GM19351 (cell line): ENCODE data around the gene KIF18B.
A peak's percentile ranks its signal among the peaks of the same experiment; 100 is the strongest.
"Not testable (repeated sequence)": the region's sequence is repeated elsewhere in the genome, so short reads cannot be mapped to it uniquely, and the experiment has no call there.

Experiments
- ATAC-seq: cut with Tn5 transposase; IDR thresholded peaks from one replicate; pipeline ENCODE4 v1.9.1; 2021; ENCODE audit warnings: mild to moderate bottlenecking, moderate library complexity; ENCODE audit not compliant: unreplicated experiment

The KIF18B gene

DNA sequence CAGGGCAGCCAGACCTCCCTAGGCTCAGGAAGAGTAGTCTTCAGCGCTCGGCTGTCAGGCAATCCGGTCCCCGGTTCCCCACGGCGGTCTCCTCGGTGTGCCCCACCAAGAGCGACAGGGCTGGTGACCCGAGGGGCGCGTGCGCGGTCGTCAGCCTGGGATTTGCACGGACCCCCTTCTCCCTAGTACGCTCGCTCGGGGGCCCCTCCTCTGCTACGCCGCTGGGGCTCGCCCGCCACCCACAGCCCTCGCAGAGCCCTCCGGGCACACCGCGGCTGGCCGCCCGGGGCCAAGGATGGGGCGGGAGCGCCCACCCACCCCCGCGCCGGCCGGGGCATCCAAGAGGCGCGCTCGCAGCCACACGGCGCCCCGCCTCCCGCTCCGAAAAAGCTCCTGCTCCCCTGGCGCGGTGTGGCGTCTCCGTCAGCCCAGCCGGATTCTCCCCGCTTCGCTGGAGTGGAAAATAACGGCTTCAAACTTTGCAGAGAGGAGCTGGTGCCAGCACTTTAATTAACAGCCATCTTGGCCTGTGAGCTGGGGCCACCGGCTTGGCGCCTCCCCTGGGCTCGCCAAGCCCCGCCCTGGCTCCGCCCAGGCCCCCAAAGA, 22.7 kb upstream of the KIF18B start:
- no peak for ATAC-seq

DNA sequence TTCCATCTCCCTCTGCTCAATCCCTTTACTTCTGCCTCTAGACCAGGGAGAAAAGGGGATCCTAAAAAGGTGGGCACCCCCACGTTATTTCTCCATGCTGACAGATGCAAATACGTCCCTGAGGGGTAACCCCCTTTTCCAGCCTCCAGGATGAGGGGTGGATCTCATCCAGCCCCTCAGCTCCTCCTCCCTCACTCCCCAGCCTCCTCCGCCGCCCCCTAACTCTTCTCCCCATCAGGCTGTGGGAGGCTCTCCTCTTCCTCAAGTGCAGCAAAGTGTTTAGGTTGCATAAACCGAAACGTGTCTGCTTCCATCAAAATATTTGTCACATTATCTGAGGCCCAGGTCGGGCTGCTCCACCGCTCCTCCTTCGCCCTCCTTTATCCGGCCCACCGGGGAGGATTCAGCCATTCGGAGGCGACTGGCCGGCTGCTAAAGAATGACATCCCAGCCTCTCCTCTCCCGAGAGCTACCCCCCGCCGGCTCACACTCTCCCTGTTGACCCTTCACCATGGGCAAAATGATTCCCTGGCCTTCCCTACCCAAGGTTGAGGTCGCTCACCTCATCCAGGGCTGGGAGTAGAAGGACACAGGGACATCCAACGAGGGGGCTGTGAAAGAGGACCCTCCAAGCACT, 21.7 kb upstream of the KIF18B start:
- ATAC-seq, result no peak

DNA sequence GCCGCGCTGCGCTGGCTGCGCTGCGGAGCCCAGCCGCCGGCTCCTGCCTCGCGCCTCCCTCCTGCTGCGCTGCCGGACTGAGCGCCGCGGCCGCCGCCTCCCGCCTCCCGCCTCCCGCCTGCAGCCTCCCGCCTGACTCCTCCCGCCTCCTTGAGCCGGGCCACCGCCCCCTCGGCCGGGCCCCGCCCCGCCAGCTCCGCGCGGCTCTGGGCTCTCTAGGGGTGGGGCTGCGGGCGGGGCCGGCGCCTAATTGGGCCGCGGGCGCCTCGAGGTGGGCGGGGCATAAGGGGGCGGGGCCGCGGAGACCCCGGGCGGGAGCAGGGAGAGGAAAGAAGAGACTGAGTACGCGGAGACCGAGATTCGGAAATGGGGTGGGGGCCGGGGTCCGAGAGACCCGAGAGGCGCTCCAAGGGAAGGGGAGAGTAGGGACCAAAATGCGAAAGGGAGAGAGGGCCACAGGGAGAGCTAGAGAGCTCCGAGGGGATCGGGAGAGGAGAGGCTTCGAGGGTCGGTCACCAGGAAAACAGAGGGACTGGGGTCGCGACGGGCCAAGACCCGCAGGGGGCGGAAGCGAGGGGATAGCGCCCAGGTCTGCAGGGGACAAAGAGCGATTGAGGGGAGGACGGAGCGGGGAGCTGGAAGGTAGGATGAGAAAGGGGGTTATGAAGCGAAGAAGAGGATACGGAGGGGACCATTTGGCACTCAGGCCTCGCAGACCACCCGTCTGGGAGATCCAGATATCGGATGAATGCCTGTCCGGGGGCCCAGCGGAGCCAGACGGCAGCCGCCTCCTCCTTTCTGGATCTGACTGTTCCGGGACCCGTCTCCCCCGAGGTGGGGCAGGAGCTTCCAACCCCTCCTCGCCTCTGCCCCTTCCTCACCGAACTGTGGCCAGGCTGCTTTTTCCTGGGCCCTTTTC, 20.9 kb upstream of the KIF18B start, which contains the start of gene C1QL1:
Gene C1QL1, minus strand, starts transcription at position 79 of the 919 bp plus-strand sequence. CDS start 255 bp downstream, outside the sequence.
- peak; percentile 86 for ATAC-seq

DNA sequence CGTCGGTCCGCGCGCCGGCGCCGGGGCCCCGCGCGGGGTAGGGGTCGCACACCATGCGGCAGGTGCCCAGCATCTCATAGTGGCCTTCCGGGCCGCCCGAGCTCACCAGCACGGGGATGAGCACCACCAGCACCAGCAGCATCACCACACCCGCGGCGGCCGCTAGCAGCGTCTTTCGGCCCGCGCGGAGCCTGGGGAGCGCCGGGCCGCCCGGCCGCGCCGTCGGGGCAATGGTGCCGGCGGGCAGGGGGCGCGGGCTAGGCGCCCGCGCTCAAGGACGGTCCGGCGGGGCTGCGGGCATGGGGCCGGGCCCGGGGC, 20.3 kb upstream of the KIF18B start:
- no peak for ATAC-seq

DNA sequence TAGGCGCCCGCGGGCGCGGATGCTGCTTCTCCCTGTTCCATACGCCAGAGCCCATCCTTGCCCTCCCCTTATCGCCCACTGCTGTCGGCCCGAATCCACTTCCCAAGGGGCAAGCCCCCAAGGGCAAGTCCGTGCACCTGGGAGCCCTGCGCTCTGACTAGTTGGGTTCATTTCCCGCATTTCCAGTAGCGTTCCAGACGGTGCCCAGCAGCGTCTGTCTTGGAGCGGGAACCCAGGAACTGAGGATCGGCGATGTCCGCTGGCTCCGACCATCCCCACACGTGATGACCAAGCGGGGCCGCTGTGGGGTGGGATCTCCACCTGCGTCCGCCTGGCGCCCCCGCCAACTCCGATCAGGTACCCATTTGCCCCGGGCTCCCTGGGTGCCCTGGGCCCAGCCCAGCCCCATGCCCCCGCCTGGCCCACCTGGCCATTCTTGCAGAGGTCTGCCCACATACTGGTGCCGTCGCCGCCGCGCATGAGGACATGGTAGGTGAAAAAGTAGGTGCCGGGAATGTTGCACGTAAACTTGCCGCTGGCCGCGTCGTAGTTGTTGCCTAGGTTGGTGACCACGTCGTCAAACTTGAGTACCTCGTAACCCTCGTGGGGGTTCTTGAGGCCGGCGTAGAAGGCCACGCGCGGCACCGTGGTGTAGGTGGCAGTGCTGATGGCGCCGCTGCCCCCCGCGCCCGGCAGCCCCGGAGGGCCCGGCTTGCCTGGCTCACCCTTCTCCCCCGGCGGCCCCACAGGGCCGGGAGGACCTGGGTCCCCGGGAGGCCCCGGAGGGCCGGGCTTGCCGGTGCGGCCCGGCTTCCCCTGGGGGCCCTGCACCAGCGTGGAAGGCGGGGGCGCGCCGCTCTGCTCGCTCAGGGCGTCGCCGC, 19.7 kb upstream of the KIF18B start:
- ATAC-seq, result no peak

DNA sequence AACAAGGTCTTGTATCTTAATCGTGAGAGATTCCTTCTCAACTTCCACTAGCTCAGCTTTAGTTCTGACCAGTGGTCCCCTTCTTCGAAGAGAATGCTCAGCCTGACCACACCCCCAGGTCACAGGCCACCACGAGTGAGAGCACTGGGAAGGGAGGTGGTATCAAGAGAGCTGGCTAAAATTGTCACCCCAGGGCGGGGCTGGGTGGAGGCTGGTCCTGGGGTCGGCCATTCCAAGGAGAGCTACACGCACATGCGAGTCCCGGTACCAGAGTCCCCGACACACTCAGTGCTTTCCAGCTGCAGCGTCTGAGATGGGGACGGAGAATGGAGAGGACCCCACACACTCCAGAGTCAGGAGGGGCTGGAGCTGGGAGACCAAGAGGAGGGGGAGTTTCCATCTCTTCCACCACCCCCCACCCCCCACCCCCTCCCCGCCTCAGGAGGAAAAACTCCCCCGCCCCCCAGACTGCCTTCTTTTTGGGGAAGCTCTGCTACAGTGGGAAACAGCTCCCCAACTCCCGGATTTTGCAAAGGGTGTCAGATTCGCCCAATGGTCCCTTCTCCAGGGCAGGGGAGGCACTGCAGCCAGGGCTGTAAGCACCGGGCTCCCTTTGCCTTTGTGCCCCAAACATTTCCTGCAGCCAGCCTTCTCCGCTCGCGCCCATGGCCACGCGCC, 18.9 kb upstream of the KIF18B start:
- no peak for ATAC-seq

DNA sequence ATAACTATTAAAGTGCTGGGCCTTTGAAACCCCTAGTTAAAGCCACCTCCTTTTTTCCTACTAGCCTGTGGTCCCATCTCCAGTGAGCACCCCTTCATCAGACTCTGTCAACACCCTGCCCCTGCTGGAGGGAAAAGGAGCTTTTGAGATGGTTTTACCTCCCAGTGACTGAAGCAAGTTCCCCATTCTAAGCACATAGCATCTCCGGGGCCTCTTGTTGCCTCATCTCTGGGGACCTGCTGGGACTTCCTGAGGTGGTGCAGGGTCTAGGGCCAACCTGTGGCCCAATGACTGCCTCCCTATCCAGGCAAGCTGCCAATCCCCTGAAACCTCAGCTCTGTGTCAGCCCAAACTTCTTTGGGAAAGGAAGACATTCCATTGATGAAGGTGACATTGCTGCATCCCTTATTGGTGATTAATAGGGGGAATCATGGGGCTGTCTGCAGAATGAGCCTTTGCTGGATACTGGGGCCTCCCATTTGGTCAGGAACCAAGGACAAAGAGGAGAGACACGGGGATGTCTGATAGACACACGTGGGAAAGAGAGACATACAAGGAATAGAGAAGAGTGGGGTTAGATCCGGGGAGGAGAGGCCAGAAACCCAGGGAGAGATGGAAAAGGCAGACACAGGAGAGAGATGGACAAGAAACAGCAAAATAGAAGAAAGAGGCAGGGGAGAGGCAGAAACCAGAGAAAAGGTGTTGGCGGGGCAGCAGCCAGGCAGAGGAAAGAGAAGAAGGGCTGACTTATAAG, 18.1 kb upstream of the KIF18B start:
- ATAC-seq, result no peak

DNA sequence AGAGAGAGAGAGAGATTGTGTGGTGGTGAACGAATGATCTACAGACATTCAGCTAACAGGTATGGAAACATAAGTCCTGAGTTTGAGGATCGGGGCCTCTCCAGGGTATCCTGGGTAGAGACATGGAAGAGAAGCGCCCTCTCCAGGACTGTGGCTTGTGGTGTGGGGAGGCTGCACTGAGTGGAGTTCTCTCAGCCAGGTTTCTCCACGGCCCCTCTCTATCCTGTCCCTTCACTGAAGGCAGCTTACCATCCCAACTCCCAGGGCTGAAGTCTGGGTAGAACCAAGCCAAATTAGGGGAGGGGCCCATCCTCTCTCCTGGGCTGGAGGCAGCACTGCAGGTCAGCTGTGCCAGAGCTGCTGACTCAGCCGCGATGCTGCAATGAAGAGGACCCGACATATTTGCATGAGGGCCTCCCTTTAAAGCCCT, 14.4 kb upstream of the KIF18B start:
- ATAC-seq, result no peak

DNA sequence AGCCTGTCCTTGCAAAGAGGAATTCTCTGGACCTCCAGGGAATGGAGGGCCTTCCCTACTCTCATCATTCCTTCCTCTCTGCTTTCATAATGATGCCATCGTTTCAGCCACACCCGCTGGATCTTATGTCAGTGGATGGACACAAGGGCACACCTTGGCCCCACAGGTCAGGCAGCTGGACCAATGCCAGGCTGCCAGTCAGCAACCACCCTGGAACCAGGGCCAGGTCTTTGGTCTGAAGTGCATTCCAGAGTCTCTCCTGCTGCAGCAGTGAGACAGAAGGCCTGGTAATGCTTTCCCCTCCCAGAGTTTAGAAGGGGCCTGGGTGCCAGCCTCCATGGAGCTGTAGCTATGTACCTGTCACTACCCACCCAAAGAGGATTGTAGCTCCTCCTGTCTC, 13.1 kb upstream of the KIF18B start:
- no peak for ATAC-seq

DNA sequence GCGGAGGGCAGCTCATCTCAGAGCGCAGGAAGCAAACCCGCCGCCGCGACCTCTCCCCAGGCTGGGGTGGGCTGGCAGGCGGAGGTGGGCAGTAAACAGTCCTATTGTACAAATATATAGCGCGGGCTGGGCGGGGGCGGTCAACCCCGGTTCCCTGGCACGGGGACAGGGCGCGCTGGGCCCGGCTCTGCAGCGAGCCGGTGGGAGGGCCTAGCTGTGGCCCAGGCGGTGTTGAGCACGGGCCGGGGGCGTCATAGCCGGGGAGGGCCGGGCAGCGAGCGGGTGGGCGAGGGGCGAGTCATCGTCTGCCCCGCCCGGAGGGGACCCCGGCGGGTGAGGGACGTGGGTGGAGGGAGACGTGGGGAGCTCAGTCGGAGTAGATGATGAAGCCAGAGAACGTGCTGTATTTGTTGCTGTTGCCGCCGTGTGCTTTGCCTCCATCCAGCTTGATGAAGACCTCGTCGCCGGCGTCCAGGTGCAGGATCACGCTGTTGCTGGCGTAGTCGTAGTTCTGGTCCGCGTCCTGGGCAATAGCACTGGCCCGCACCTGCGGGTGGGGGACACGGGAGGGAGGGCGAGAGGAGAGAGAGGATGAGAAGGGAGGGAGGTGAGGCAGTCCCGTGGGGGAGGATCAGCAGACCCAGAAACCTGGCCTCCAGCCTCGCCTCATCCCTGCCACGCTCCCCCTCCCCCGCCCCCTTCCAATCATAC, 12.4 kb upstream of the KIF18B start:
- ATAC-seq, result no peak

DNA sequence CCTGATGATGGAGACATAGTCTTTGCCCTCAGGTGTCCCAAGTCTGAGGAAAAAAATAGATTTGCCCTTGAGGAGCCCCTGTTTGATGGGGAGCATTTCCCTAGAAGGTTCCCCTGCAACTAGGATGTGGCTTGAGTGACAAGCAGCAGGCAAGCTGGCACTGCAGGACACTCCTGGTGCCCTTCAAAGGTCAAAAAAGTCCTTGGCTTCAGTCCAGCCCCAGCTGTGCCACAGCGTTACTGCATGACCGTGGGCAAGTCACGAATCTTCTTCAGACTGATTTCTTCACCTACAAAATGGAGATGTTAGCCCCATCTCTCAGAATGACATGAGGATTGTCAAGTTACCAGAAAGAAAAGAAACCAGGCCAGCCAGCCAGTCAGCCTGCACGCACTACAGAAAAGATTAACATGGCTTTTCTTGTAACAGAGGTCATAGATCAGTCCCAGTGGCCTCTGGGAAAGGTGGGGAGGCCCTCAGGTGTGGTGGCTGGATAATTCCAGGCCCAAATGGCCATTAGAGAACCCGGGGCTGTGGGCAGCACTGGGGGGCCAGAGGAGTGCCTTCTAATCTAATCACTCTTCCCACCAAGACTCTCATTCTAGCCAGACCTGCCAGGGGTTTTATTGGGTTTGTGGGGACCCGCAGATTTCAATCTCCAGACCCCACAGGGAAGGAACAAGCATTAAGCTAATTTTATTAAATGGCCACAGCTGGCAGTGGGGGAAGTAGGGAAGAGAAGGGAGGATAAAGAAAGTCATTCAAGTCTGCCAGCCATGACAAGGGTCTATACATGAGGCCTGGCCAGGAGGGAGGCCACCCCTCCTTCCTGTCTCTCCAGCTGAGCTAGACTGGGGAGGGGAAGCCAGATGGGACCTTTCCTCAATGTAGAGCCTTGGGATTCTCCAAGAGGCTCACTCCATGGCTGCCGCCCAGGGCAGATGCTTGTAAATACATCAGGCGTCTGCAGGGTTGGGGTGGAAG, 9.7 kb upstream of the KIF18B start:
- no peak for ATAC-seq

DNA sequence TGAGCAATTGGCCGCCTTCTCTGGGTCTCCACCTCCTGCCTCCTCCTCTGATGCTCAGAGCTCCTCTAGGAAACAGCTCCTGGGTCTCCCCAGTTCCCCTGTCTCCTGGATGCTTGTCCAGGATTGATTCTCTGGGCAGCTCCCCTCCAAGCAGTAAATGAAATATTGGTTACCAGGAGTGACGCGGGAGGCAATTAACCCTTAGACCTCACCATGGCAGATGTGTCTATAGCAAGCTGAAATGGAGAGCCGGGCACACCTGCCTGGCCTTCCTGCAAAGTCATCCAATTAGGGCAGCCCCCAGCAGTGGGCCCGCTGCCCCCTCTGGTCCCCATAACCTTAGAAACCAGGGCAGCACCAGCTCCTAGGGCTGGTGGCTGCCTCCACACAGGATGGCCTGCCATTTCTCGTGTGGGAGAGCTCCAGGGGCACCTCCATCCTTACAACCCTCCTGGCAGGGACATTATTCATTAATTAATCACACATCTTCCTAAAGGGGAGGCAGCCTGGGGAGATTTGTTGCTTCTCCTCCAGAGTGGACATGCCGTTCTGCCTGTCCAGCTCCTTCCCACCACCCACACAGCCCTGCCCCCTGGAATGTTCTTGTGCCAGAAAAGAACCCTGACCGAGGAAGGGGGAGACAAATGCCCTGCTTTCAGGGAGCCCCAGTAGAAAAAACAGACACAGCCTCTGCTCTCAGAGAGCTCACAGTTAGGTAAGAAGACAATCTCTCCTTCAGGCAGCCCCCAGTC, 8.3 kb upstream of the KIF18B start:
- no peak for ATAC-seq

DNA sequence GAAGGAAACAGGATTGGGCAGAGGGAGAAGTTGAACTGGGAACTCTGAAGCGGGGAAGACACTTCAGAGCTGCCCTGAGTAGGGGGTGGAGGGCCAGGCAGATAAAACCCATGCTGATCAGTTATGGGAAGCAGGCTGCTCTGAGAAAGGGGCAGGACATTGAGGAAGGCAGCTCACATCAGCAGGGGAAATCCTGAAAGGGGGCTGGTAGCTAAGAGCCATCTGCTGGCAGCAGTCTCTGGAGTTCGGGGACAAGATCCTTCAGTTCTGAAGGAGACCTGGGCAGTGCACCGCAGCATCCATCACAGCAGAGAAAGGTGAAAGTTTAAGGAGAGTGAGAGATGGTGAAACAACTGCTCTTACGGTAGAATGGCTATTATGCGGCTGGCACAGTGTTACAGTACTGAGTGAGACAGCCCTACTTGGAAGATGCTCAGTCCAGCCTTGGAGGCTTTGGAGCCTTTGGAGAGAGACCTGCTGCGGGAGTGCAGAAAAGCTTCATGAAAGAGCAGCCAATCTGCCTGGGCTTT, 5.4 kb upstream of the KIF18B start:
- ATAC-seq, result no peak

DNA sequence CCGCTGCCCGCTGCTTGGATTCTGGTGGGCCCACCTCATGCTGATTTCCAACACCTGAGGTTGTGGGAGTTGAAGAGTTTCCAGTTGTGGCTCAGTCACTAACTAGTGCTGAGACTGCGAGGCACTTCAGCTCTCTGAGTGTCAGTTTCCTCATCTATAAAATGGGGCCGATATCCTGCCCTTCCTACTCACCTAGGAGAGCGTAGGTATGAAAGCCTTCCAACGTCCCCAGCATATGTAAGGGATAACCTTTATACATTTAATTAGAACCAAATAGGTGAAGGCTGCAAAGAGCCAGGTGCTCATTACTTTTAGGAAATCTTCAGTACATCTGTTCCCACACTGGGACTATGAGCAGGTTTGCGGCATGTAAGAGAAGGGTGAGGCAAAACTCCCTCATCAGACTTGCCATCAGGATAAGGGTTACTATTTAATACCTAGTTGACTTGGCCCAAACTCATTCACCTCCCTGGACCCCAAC, 782 bp upstream of the KIF18B start:
- no peak for ATAC-seq

DNA sequence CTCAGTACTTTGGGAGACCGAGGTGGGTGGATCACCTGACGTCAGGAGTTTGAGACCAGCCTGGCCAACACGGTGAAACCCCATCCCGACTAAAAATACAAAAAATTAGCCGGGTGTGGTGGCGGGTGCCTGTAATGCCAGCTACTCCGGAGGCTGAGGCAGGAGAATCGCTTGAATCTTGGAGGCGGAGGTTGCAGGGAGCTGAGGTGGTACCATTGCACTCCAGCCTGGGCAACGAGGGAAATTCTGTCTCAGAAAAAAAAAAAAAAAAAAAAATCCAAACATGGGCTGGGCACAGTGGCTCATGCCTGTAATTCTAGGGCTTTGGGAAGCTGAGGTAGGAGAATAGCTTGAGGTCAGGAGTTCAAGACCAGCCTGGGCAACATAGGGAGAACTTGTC, 1.9 kb downstream of the KIF18B start:
- ATAC-seq, result not testable (repeated sequence)

DNA sequence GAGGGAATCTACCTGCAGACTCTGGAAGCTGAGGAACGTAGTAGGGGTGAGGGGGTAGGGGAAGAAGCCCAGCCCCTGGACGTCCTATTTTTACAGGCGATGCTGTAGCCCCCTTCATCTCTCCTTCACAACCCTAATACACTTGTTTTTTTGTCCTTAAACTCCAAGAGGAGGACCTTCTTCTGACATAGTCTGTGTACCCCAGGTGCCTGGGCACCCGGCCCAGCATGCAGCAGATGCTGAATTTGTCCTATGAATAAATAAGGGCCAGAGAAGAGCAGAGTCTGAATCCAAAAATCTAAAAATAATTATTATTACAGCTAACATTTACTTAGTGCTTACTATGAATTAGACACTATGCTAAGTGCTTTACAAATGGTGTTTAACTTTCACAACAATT, 5.1 kb downstream of the KIF18B start:
- no peak for ATAC-seq
